Lower leg skin (tissue), 3 donors: ENCODE results near the gene COPZ2.

ENCODE experiments used
- POLR2A ChIP-seq, 2 donors: fragments of 450-650 bp; IDR thresholded peaks; one replicate each; pipeline ENCODE4 v1.6.1; 2016 to 2017; ENCODE audit warnings: antibody characterized with exemption in 2 of 2, mild to moderate bottlenecking in 1 of 2, moderate library complexity in 1 of 2
- TF ChIP-seq, protein P1 (sequence below), 3 donors: fragments of 450-650 bp; IDR thresholded peaks; one replicate each; pipeline ENCODE4 v1.5.1; 2016; ENCODE audit warnings: antibody characterized with exemption in 3 of 3, mild to moderate bottlenecking in 3 of 3, moderate library complexity in 2 of 3

DNA sequence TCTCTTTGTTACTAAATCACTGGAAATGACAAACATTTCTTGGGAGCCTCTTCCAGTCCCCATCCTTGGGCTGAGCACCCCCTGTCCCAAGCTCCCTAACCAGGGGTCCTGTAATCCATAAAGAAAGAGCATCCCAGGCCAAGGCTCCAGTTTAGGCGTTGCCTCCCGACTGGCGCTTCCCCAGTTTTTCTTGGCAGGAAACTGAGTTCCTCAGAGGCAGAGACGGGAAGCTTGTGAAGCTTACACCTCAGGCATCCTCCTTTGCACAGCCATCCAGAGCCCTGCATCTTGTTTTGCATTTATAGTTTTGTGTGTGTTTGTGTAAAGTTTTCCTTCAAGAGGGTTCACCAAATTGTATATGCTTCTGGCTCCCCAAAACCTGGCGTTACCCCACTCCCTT lies 7.1 kb downstream of the COPZ2 start:
- TF ChIP-seq, protein P1, sequence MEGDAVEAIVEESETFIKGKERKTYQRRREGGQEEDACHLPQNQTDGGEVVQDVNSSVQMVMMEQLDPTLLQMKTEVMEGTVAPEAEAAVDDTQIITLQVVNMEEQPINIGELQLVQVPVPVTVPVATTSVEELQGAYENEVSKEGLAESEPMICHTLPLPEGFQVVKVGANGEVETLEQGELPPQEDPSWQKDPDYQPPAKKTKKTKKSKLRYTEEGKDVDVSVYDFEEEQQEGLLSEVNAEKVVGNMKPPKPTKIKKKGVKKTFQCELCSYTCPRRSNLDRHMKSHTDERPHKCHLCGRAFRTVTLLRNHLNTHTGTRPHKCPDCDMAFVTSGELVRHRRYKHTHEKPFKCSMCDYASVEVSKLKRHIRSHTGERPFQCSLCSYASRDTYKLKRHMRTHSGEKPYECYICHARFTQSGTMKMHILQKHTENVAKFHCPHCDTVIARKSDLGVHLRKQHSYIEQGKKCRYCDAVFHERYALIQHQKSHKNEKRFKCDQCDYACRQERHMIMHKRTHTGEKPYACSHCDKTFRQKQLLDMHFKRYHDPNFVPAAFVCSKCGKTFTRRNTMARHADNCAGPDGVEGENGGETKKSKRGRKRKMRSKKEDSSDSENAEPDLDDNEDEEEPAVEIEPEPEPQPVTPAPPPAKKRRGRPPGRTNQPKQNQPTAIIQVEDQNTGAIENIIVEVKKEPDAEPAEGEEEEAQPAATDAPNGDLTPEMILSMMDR (IDR thresholded peaks at IDR 0.05): no peak
- TF ChIP-seq POLR2A (IDR thresholded peaks at IDR 0.05): no peak
